T-helper 1 cell treated with Interleukin-12 subunit alpha and Interleukin-12 subunit beta and Interleukin-4 antibody, amounts not matched to agents 30 ng/mL and 1 ng/mL, for 36 hours (primary cell): Measurements from ENCODE around the gene KIAA0040. TPM values are rescaled to one million over a fixed set of nuclear protein-coding genes. Genes with fewer than 3 reads are reported as not detected.

ENCODE experiments used
- intact Hi-C: fragments of 100-400 bp; cut with micrococcal nuclease; formaldehyde crosslinking; loops from one replicate; pipeline ENCODE4 v1.15.1; 2024
- total RNA-seq: library from RNA; stranded (reverse); gene quantifications from 2 replicates; pipeline ENCODE4 v1.2.3, GENCODE V29; 2022

KIAA0040 gene
- total RNA-seq = 88.7 and 99.0 TPM in 2 replicates

DNA sequence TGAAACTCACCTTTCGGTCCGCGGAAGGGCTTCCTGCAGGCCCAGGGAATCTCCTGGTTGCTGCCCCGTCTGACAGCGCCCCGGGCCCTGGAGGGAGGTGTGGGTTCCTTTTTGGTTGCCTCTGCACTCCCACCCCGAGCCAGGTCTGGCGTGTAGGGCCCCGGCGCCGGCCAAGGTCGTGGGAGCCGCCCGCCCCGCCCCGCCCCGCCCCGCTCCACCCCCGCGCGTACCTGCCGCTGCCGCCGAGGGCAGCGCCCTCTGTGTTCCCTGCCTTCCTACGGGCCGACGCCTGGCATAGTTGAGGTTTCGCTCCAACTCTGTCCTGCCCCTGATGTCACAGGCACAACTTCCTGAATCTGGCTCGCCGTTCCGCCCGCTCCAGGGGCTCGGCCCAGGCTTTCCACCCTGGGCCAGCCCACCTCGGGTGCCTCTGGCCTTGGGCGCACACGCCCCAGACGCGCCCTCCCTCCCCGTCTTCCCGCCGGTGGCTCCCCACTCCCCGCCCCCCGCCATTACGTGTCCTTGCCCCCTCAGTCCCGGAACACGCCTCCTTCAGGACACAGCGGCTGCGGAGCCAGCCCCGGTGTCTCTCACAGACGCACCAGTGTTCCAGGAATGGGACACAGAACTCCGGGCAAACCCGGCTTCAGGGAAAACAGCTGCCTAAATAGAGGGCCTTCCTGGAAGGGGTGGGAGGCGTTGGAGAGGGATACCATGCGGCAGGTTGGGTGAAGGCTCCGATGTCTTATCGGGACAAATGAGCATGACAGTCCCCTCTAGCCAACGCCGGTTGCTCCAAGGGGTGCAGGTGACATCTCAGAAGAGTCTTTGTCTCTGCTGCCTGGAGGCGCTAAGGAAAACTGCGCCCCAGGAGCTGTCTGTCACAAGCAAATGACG, at the start of gene KIAA0040:
Gene KIAA0040, minus strand, starts transcription at position 147 of the 897 bp plus-strand sequence. CDS start 31,763 bp downstream, outside the sequence.
- intact Hi-C loops = loop anchor here (1.0 to 5.0 kb wide), 4 partner anchors 225 to 1324 kb away; partner anchors contain the start of genes COP1, RC3H1 and ZBTB37

- intact Hi-C loops = loop anchor here (1.0 kb wide), 2 partner anchors 28 to 46 kb away; no protein-coding TSS in a partner anchor
These were observed 44.8 kb upstream of the KIAA0040 start for GRCh38 chr1:175237389-175237788.

GRCh38 chr1:175234639-175235038, 42.1 kb upstream of the KIAA0040 start:
- intact Hi-C loops = no loop called here

DNA sequence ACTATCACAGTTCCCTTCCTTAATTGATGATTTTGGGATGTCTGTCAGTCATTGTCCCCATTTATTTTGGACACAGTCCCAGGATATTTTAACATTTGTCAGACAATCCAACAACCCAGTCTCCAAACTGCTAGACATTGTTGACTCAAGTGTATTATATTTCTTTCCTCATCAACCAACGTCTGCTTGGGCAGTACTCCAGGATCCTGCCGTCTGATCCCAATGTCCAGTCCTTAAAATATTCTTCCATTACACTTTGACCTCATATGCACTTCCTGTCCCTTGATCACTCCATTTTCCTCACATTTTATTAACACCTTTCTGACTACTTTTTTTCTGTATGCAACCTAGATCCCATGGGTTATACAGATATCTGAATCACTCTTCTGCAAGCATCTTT, 39.8 kb upstream of the KIAA0040 start:
- intact Hi-C loops = no loop called here

- intact Hi-C loops = loop anchor here (2.0 to 5.0 kb wide), 2 partner anchors 13 to 68 kb away; no protein-coding TSS in a partner anchor
These were observed 33.2 kb upstream of the KIAA0040 start for GRCh38 chr1:175225805-175226129.

DNA sequence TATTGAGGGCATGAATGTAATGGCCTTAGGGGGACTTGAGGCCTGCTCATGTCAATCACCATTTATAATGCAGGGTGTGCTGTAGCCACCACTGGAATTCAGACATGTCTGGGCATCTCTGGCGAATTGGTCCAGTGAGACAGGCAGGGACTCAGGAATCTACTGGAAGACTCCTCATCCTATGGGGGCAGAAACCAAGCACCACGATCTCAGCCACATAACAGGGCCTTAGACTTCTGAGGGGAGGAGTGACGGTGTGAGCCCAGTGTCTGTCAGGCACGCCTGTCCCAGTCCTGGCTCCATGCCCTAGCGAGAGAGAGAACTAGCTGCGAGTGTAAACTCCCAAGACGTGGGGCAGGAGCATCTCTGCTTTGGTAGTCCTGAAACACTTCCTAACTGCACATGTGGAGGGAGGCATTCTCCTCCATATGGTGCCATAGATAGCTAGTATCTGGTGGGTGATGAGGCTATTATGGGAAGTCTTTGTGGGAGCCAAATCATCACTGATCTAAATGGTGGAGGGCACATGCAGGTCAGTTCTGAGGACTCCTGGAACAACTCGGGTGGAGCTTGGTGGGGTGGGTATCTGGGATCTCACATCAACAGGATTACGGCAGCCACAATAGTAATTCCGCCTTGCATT, 29.8 kb upstream of the KIAA0040 start:
- intact Hi-C loops = no loop called here

DNA sequence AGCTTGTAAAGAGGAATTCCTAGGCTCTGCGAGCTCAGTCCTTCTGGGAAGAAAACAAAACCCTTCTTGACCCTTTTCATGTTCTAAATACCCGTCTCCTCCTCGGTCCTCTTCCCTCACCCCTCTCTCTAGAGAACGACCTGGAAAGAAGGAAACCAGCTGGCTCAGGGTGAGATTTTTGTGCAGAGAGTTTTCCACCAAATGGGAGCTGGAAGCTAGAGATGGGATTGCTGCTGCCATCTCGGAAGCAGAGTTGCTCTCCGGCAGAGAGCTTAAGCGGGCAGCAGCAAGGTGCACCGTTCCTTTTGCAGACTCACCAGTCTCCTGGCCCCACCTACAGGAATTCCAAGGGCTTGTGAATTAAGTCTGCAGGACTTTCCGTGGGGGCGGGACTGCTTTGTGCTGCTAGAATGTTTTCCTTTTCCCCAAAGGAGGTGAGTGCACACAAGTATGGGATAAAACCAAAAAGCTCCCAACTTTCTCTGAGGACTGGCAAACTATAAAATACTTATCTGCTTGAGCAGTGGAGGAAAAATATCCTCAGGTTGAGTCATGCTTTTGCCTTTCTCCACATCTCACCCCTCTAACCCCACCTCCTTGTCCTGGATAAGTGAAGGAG, 29.1 kb upstream of the KIAA0040 start:
- intact Hi-C loops = no loop called here

DNA sequence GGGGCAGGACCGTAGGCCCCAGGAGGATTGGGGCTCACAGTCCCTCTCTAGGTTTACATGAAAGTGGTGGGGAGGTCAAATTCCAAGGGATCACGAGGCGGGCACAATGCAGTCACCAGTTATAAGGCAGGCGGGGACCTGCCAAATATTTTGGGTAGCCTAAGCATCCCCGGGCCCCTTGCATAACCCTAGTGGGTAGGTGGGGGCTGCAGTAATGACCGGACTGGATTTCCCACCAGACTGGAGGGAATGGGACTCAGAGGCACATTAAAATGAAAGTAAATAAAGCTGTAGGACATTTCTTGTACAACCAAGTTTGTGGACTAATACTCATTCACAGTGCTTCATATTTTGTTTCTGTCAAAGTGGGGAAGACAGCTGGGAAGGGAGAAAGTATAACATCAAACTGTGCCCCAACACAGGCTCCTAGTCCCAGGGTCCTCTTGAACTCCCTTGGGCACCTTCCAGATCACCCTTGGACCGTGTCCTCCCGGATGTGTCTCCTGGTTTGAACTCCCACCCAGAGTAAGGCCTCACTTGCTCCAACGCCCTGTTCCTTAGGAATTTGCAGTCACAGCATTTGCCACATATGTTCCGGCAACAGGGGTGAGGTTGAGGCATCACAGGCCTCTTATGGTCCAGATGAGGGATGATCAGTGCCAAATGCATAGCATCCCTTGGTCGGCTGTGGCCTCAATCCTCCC, 28.4 kb upstream of the KIAA0040 start:
- intact Hi-C loops = no loop called here

- intact Hi-C loops = no loop called here
These were observed 27.2 kb upstream of the KIAA0040 start for GRCh38 chr1:175219774-175220173.

GRCh38 chr1:175218786-175219434, 26.3 kb upstream of the KIAA0040 start:
- intact Hi-C loops = no loop called here

DNA sequence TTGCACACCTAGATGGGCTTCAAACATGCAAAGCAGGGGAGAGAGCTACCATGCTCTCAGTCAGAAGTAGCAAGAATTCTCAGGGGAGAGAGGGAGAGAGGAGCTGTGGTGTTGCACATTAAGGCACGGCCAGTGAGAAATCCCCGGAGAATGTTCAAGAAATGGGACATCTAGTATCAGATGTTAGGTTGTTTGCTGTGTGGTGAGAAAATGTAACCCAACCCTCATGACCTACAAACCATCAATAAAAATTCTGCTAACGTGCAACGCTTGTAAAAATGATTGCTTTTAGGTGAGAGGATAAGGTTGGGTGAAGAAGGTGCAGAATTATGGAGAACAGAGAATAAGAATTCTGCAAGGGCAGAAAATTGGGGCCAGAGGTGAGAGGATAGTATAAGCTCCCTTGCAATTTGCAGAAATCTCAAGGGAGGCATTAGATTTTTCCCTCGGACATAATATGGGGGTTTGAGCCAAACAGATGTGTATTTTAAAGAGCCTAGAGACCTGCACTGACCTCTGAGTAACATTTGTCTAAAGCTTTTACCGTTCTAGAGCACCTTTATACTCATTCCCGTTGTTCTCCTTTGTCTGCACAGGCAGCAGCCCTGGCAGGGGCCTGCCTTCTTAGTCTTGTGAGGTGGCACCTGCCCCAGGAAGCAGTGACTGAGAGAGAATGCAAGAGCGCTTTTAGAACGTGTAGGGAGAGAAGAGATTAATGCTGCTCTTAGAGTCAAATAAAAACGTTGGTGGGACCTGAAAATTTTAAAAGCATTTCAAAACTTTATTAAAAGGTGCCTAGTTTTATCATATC, 25.4 kb upstream of the KIAA0040 start:
- intact Hi-C loops = no loop called here

DNA sequence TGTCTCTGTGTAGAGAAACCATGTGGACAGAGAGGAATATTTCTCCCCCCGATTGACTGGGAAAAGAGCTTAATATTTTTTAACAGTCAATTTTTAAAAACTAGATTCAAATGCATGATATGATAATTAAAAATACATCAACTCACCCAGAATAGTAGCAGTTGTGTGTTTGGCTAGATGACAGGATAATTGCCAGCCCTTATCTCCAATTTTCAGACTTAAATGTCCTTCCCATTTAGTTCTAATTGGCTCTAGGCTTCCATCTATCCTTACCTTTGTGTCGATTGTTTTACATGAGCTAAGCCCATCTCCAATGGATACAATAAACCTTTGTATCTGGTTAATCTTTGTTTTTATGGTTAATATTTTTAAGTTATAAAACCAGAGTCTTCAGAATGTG, 23.9 kb upstream of the KIAA0040 start:
- intact Hi-C loops = no loop called here

GRCh38 chr1:175211656-175212055, 19.1 kb upstream of the KIAA0040 start:
- intact Hi-C loops = loop anchor here (2.0 kb wide), 1 partner anchor 15 kb away; no protein-coding TSS in a partner anchor

DNA sequence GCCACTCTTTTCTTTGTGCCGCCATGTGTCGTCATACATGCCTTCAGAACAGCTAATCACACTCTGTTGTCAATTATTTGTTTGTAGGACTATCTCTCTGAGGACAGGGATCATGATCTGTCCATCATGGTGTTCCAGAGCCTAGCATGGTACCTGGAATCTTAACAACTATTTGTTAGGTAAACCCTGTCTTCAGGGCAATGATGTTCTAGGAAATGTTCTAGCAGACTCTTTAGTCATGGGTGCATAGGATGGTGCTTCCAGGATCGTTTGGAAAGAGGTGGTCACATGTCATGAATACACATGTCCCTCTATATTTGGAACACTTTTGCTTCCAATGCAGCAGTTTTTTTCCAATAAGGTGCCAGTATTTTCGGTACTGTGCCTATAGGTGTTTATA, 18.2 kb upstream of the KIAA0040 start:
- intact Hi-C loops = loop anchor here (1.0 kb wide), 1 partner anchor 411 kb away; no protein-coding TSS in a partner anchor

- intact Hi-C loops = loop anchor here (1.0 to 10.0 kb wide), 5 partner anchors 18 to 1055 kb away; partner anchors contain the start of genes MRPS14 and RABGAP1L
These were observed 16.9 kb upstream of the KIAA0040 start for GRCh38 chr1:175209493-175209921.

DNA sequence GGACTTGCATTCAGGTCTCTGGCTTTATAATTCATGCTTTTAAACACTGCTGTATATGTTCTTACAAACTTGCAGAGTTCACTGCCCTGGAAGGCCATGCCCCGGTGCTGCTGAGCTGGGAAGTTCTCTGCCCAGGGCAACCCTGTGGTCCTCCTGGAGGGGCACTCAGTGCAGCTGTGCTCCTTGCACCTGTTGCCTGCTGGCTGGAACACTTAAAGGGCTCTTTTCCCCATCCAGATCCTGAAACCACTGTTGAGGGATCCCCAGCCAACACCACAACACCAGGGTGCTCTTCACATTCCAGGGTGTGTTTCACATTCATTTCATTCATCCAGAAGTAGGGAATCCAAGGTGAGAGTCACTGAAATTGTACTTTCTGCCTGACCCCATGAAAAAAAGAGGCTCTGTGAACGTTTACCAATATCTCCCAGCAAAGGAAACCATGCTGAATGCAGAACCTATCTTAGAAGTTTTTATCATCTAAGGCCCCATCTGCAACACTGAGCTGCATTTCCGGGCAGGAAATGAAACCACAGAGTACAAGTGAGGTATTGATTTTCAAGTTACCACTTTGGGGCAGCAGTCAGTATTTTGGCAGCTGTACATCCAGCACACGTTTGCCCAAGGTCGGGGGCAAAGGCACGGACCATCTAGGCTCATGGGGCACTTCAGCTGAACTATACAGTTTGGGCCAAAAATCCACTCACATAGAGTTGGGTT, 16.4 kb upstream of the KIAA0040 start:
- intact Hi-C loops = loop anchor here (1.0 to 10.0 kb wide), 5 partner anchors 18 to 1054 kb away; partner anchors contain the start of genes MRPS14 and RABGAP1L

GRCh38 chr1:175207971-175208370, 15.4 kb upstream of the KIAA0040 start:
- intact Hi-C loops = loop anchor here (10.0 kb wide), 1 partner anchor 1053 kb away; the partner anchor contains the start of gene RABGAP1L

DNA sequence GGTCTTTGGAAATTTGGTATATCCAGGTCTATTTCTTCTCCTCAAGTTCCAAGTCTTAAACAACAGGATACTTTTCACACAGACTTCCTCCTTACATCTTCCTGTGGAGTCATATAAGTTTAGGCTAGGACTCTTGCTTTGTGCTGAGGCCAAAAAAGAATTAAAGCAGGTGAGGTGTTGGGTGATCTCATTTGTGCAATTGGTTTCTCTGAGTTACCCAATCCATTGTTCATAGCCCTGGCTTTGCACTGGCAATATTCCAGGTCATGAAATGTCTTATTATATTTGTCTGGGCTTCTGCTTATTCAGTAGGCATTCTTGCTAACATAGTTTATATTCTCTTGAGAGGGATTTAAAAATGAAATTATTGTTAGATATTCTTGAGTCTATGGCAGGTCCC, 14.1 kb upstream of the KIAA0040 start:
- intact Hi-C loops = loop anchor here (10.0 kb wide), 1 partner anchor 1052 kb away; the partner anchor contains the start of gene RABGAP1L

DNA sequence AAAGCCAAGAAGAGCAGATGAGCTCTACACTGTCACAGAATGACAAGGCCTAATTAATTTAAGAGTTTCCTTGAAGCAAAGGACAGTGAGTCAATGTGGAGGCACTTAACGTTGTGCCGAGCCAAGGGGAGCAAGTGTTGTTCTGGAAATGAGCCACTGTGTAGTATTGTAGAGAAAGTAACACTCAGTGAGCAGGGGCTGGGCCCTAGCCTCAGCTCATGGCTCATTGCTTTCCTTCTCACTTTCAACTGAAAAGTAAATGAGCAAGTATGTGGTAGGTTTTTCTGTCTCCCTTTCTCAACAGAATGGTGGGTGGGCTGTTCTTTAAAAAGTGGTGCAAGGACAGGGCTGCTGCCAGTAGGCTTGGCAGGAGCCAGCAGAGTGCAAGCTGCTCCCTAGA, 11.8 kb upstream of the KIAA0040 start:
- intact Hi-C loops = loop anchor here (10.0 kb wide), 1 partner anchor 1050 kb away; the partner anchor contains the start of gene RABGAP1L
